WERI-Rb-1 (cell line): ENCODE results near the gene TMEM170B.

ENCODE experiments used
- DNase-seq: peaks from one replicate; pipeline ENCODE4 v3.0.0-alpha.2; 2020
- H3K27ac ChIP-seq: fragments of 250-450 bp; sonication (Bioruptor Pico); 2 replicates; pipeline ENCODE4 v1.5.1; 2020; ENCODE audit warnings: mild to moderate bottlenecking, moderate library complexity
- H3K27me3 ChIP-seq: fragments of 250-450 bp; sonication (Bioruptor Pico); 2 replicates; pipeline ENCODE4 v1.5.1; 2021; ENCODE audit warnings: mild to moderate bottlenecking, low read depth, moderate library complexity; ENCODE audit not compliant: insufficient read depth, severe bottlenecking
- H3K36me3 ChIP-seq: fragments of 250-450 bp; sonication (Bioruptor Pico); 2 replicates; pipeline ENCODE4 v1.5.1; 2020; ENCODE audit warnings: mild to moderate bottlenecking, moderate library complexity
- H3K4me3 ChIP-seq: 2 replicates; pipeline ENCODE4 v1.5.1; 2011; ENCODE audit warnings: low read depth, mild to moderate bottlenecking, control low read depth, low read length
- H3K9me3 ChIP-seq: fragments of 250-450 bp; sonication (Bioruptor Pico); 2 replicates; pipeline ENCODE4 v1.5.1; 2021; ENCODE audit warnings: mild to moderate bottlenecking, moderate library complexity; ENCODE audit not compliant: severe bottlenecking
- CTCF ChIP-seq: IDR thresholded peaks from 2 replicates; pipeline ENCODE4 v1.5.1; 2011; ENCODE audit warnings: low read depth, mild to moderate bottlenecking, control low read depth, inconsistent platforms, low read length

TMEM170B gene

GRCh38 chr6:11500008-11500407 is 37.5 kb upstream of the TMEM170B start:
- Histone ChIP-seq H3K36me3 (no peaks in the 10 kb centered on the region), H3K27ac (no peak overlapping the region), H3K4me3 (no peak overlapping the region), H3K27me3 (no peaks in the 10 kb centered on the region), H3K9me3 (no peaks in the 10 kb centered on the region)
- no peak for TF ChIP-seq CTCF
- no peak for DNase-seq

- no peaks in the 10 kb centered on the region for H3K27me3 ChIP-seq
- H3K4me3 ChIP-seq, result no peak overlapping the region
- DNase-seq, result no peak
- no peaks in the 10 kb centered on the region for H3K36me3 ChIP-seq
- no peak overlapping the region for H3K27ac ChIP-seq
- no peak for TF ChIP-seq CTCF
- peaks cover 3% of the 10 kb centered on the region for H3K9me3 ChIP-seq
These were observed 28.1 kb upstream of the TMEM170B start for GRCh38 chr6:11509471-11509870.

GRCh38 chr6:11514672-11515071 is 22.9 kb upstream of the TMEM170B start:
- TF ChIP-seq CTCF, result no peak
- Histone ChIP-seq H3K36me3 (no peaks in the 10 kb centered on the region), H3K27me3 (no peaks in the 10 kb centered on the region), H3K9me3 (peaks cover 7% of the 10 kb centered on the region), H3K4me3 (no peak overlapping the region), H3K27ac (no peak overlapping the region)
- DNase-seq, result no peak

GRCh38 chr6:11515763-11516162 is 21.8 kb upstream of the TMEM170B start:
- H3K36me3 ChIP-seq, result no peaks in the 10 kb centered on the region
- no peak for DNase-seq
- H3K9me3 ChIP-seq, result peaks cover 7% of the 10 kb centered on the region
- H3K4me3 ChIP-seq, result no peak overlapping the region
- TF ChIP-seq CTCF, result no peak
- H3K27me3 ChIP-seq, result no peaks in the 10 kb centered on the region
- H3K27ac ChIP-seq, result no peak overlapping the region

- no peak overlapping the region for H3K27ac ChIP-seq
- no peak for TF ChIP-seq CTCF
- no peak for DNase-seq
- H3K36me3 ChIP-seq, result no peaks in the 10 kb centered on the region
- H3K27me3 ChIP-seq, result no peaks in the 10 kb centered on the region
- no peaks in the 10 kb centered on the region for H3K9me3 ChIP-seq
- H3K4me3 ChIP-seq, result no peak overlapping the region
These were observed 14.5 kb upstream of the TMEM170B start for GRCh38 chr6:11522812-11523605.

GRCh38 chr6:11525468-11526155 is 11.9 kb upstream of the TMEM170B start:
- Histone ChIP-seq H3K36me3 (no peaks in the 10 kb centered on the region), H3K27me3 (no peaks in the 10 kb centered on the region), H3K9me3 (no peaks in the 10 kb centered on the region), H3K4me3 (no peak overlapping the region), H3K27ac (no peak overlapping the region)
- DNase-seq, result no peak
- TF ChIP-seq CTCF, result no peak
